GM12892 (cell line): ENCODE results near the gene OR6C1.

Experiments
- POLR2AphosphoS5 ChIP-seq: IDR thresholded peaks from 2 replicates; pipeline ENCODE4 v1.6.1; 2011; ENCODE audit warnings: low read depth, low read length, control low read depth
- TAF1 ChIP-seq: IDR thresholded peaks from 2 replicates; pipeline ENCODE4 v1.6.1; 2011; ENCODE audit warnings: low read depth, mild to moderate bottlenecking, control low read depth, low read length, borderline replicate concordance

GRCh38 chr12:55330446-55330845, 16.3 kb downstream of the OR6C1 start, which contains the start of gene OR6C3:
- TF ChIP-seq TAF1 (no peak), POLR2AphosphoS5 (no peak)
